GM18505 (cell line): ENCODE data around the gene SLC25A36.
"Not testable (repeated sequence)": the region's sequence is repeated elsewhere in the genome, so short reads cannot be mapped to it uniquely, and the experiment has no call there.

ENCODE experiments used
- ATAC-seq: cut with Tn5 transposase; IDR thresholded peaks from one replicate; pipeline ENCODE4 v1.9.1; 2021; ENCODE audit not compliant: unreplicated experiment
- POLR2A ChIP-seq: IDR thresholded peaks from 4 replicates; pipeline ENCODE4 v1.6.1; 2011; ENCODE audit warnings: borderline replicate concordance; ENCODE audit not compliant: insufficient read depth, insufficient read length; ENCODE audit errors: extremely low read depth

Gene SLC25A36

DNA sequence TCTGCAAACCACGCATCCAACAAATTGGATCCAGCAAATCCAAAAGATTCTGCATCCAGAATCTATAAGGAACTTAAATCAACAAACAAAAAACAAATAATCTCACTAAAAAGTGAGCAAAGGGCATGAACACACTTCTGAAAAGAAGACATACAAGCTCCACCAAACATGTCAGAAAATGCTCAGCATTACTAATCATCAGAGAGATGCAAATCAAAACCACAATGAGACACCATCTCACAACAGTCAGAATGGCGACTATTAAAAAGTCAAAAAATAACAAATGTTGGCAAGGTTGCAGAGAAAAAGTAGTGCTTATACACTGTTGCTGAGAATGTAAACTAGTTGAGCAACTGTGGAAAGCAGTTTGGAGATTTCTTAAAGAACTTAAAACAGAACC lies 21.6 kb upstream of the SLC25A36 start:
- no peak for ATAC-seq

DNA sequence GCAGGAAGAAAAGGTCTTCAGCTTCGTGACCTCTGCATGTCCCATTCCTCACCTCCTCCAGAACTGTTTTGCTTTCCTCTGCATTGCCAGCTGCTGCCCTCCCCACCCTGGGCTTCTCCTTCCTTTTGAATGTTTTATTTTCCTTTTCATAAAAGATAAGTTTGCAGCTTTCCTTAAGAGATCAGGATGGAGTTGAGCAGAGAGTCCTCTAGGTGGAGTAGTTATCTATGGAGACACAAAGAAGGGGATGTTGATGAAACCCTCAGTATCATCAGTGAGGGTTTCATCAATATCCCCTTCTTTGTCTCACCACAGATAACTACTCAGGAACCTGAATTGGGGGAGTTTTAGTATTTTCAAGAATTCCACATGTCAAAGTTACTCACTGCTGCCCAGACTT lies 19.0 kb upstream of the SLC25A36 start:
- no peak for ATAC-seq
- TF ChIP-seq POLR2A: no peak

More for the DNA sequence above, 21.6 kb upstream of the SLC25A36 start:
- TF ChIP-seq POLR2A: no peak

DNA sequence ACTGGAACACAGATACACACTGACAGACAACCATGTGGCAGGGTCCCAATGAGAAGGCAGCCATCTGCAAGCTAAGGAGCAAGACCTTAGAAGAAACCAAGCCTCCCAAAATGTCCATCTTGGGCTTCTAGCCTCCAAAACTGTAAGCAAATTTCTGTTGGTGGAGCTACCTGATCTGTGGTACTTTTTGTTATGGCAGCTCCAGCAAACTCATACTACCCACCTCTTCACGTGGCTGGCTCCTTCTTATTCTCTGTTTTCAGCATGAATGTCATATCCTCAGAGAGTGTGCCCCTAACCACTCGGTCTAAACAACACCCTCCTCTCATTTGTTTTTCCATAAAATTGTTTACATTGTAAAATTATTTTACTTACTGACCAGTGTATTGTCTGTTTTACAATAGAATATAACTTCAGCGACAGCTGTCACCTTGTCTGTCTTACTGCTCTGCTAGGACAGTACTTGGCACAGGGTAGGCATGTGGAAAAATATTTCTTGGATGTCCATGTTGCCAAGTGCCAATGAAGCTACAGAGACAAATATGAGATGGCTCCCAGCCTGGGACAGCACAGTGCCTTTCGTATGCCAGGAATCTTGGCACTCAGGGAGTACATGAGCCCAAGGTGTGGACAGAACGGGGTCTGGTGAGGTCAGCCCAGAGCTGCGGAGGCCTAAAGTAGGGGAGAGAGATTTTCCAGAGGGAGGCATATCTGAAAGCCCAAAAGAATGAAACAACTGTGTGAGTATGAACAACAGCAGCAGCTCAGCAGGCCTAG lies 17.4 kb upstream of the SLC25A36 start:
- TF ChIP-seq POLR2A: no peak
- no peak for ATAC-seq

DNA sequence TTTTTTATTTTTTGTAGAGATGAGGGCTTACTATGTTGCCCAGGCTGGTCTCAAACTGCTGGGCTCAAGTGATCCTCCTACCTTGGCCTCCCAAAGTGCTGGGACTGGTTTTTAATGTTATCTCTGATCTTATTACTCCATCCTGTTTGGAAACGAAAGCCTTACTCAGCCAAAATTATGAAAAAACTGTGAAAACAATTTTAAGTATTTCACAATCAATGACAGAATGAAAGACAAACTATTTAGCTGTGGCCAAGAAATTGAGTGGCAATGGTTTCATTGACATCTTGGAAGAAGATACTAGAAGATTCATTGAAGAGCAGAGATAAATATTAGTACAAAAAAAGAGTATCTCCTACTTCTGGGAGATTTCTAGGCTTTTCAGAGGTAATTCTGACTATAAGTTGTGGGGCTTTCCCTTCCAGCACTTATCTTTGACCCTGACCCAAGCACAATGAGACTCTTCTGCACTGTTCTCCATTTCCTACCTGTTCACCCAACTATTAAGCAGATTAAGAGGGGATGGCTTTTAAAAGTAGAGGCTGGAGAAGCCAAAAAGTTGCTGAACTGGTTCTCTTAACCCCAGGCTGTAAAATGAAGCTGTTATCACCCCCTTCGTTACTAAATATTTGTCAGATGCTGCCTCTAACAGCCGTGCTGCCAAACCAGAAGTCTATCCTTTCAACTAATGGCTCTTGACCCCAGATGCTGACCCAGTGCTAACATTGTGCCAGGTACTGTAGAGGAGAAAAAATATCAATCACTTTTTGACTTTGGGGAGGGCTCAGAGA lies 14.2 kb upstream of the SLC25A36 start:
- ATAC-seq: no peak
- no peak for TF ChIP-seq POLR2A

DNA sequence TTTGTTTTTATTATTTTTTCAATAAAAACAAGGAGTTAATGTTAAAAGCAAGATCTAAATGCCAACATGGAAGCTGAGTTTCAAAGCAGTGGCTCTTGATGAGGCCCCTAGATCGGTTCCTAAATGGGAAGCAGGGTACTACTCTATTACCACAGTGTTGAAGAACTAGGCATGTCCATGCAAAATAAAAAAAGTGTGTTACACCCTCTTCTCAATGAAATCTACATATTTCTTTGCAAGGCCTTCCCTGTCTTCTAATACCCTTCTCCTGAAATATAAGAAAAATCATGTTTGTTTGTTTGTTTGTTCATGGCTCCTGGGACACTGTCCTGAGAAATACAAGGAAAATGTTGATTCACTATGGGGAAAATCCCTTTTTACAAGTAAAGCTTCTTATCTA lies 12.2 kb upstream of the SLC25A36 start:
- TF ChIP-seq POLR2A: no peak
- no peak for ATAC-seq

DNA sequence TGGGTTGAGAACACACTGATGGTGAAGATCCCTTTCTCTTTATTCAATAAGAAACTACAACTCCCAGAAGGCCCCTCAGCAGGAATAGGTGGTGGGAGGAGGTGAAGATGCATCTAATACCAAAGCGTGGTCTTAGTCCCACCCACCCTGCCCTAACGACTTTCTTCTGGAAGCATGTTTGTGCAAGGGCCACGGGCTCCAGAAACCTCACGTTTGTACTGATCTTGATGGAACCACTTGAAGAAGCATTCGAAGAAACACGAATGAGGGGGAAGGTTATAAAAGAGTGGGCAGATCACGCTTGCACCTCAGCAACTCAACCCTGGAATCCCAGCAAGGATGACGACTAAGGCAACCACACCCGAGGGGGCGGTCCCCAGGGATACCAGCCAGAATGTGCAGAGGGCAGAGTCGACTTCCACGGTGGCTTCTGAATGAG lies 10.6 kb upstream of the SLC25A36 start:
- ATAC-seq: no peak
- no peak for TF ChIP-seq POLR2A

DNA sequence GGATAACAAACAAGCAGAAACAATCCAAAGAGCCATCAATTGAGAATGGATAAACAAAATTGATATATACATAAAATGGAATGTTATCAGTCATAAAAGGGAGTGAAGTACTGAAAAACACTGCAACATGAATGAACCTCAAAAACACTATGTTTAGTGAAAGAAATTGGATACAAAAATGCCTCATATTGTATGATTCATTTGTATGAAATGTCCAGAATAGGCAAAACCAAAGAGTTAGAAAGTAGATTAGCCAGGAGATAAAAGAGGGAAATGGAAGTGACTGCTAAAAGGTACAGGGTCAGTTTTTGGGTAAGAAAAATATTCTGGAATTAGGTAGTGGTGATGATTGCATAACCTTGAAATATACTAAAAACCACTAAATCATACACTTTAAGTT lies 9.8 kb upstream of the SLC25A36 start:
- no peak for ATAC-seq
- TF ChIP-seq POLR2A: no peak

DNA sequence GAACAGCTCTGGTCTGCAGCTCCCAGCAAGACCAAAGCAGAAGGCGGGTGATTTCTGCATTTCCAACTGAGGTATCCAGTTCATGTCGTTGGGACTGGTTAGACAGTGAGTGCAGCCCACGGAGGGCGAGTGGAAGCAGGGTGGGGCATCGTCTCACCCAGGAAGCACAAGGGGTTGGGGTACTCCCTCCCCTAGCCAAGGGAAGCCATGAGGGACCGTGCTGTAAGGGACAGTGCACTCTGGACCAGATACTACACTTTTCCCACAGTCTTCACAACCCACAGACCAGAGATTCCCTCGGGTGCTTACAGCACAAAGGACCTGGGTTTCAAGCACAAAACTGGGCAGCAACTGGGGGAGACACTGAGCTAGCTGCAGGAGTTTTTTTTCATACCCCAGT lies 8.5 kb upstream of the SLC25A36 start:
- no peak for ATAC-seq
- TF ChIP-seq POLR2A: no peak

DNA sequence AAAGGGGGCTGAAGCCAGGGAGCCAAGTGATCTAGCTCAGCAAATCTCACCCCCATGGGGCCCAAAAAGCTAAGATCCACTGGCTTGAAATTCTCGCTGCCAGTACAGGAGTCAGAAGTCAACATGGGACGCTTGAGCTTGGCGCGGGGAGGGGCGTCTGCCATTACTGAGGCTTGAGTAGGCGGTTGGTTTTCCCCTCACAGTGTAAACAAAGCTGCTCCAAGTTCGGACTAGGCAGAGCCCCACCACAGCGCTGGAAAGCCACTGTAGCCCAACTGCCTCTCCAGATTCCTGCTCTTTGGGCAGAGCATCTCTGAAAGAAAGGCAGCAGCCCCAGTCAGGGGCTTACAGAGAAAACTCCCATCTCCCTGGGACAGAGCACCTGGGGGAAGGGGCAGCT lies 8.1 kb upstream of the SLC25A36 start:
- no peak for ATAC-seq

DNA sequence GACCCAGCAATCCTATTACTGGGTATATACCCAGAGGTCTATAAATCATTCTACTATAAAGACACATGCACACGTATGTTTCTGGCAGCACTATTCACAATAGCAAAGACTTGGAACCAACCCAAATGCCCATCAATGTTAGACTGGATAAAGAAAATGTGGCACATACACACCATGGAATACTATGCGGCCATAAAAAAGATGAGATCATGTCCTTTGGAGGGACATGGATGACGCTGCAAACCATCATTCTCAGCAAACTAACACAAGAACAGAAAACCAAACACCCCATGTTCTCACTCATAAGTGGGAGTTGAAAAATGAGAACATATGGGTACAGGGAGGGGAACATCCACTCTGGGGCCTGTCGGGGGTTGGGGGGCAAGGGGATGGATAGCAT lies 2.3 kb upstream of the SLC25A36 start:
- not testable (repeated sequence) for ATAC-seq

More for the DNA sequence above, 8.1 kb upstream of the SLC25A36 start:
- no peak for TF ChIP-seq POLR2A

DNA sequence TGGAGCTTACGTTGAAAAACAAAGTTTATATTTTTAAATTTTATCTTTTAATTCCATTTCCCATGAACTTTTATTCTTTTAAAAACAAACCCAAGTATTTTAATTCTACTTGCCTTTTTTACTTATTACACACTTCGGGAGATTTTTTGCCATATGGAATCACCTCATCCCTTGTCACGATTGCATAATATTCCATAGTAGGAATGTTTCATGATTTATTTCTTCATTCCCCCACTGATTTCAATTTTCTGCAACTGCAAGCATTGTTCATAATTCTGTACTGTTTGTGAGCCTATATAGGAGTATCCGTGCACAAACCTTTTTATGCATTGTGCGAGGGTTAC lies 574 bp upstream of the SLC25A36 start:
- no peak for ATAC-seq
- no peak for TF ChIP-seq POLR2A

DNA sequence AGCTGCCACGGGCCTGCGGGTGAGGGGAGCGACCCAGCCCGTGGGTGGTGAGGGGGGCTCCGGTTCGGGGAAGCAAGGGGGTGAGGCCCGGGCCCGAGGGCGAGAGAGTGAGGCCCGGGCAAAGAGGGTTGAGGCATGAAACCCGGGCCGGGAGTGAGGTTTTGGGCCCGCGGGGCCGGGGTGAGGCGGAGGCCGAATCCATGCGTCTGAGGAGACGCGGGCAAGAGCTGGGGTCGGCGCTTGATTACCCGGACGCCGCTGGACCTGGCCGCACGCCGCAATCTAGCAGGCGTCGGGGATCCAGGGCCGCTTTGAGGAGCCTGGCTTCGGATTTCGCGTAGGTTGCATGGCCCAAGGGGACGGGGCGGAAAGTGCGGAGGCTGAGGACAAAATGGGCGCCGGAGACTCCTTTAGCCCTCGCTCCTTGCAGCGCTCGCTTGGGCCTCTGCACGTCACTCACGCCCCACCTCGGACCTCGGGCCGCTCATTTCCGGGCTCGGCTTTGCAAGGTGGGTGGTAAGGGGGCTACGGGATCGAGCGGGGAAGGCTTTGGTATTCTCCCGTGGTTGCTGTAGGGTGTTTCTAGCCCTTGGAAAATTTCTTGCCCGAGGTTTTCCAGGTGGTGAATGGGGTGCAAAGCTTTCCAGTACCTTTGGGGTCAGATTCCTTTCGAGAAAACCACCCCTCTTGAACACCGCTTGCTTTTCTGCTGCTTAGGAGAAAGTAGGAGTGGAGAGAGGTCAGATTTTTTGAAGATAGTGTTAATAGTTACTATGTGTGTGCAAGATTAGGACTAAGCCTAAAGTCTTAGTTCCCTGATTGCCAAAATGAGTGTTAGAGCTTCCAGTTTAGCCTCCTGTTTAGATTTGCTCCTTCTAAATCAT lies 827 bp downstream of the SLC25A36 start:
- peak; percentile 38 for ATAC-seq
- peak; percentile 63 for TF ChIP-seq POLR2A

DNA sequence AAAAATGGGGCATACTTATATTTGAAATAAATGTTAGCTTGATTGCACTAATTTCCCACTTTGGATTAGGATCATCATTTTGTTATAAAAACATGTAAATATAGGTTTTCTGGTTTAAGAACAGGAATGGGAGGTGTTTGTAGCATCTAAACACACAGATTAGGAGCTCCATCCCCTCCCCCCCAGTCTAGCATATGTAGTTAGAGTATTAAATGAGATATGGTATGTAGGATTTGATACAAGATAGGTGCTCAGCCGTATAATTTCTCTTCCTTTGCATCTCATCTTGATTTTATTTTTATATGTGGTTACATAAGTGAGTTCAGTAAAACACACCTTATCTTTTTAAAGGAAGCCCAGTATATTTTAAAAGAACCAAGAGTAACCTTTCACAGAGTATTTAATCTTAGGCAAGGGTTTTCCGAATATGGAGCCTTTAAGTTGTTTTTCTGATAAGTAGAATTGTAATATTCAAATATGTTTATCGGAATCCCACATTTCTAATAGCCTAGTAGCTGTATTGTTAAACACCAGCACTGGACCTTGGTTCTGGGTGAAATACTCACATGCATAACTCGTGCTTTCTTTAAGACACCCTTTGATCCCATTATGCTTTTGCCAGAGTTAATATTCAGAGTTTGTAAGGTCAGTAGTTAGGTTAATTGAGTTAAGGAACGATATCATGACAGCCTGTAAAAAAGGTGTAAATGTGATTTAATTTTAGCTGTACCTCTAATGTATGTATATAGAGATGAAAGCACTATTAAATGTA lies 2.3 kb downstream of the SLC25A36 start:
- no peak for TF ChIP-seq POLR2A
- ATAC-seq: no peak
